Measurements from ENCODE around the gene SNAPC4. TPM values are rescaled to one million over a fixed set of nuclear protein-coding genes. Genes with fewer than 3 reads are reported as not detected.

Gene SNAPC4
- total and polyA plus RNA-seq, 4 donors: 6.8 to 12.4 (median 9.8) TPM

DNA sequence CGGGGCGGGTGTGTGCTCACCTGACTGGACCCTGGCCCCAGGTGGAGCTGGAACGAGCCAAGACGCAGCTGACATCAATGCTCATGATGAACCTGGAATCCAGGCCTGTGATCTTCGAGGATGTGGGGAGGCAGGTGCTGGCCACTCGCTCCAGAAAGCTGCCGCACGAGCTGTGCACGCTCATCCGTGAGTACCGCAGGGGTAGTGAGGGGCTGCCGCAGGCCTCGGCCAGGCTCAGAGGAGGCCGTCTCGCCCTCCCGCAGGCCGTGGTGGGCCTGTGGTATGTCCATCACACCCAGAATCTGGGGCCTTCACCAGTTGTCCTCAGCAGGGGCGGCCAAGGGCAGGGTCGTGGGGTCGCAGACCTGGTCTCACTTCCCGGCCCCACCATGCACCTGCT is 21.8 kb upstream of the SNAPC4 start:
- Histone ChIP-seq H3K9ac (ENCODE audit: insufficient read depth in 1 of 2, low read length in 2 of 2) (no peak overlapping the region), H3K27ac (ENCODE audit: low read depth in 1 of 2, low read length in 1 of 2) (no peak overlapping the region), H3K36me3 (ENCODE audit: control insufficient read depth in 4 of 4, insufficient read depth in 4 of 4, low read length in 4 of 4) (peaks cover 25 to 61% (median 34%) of the 10 kb centered on the region in 4 donors), H3K27me3 (ENCODE audit: control insufficient read depth in 3 of 3, insufficient read depth in 3 of 3, low read length in 2 of 3) (no peaks in the 10 kb centered on the region), H3K4me1 (ENCODE audit: control insufficient read depth in 5 of 5, insufficient read depth in 5 of 5, low read length in 5 of 5) (no peaks in the 10 kb centered on the region), H3K9me3 (ENCODE audit: control insufficient read depth in 4 of 4, insufficient read depth in 3 of 4, low read length in 3 of 4) (no peaks in the 10 kb centered on the region), H3K4me3 (no peak overlapping the region)
- no peak for TF ChIP-seq CTCF (IDR thresholded peaks at IDR 0.05; ENCODE audit: control extremely low read depth, extremely low read depth)
- WGBS, 2 donors: 93 to 96% methylated on average over 21 of the region's 21 CpGs
- DNase-seq (no peak), ATAC-seq (ENCODE audit: insufficient read depth, low FRiP score) (no peak)

DNA sequence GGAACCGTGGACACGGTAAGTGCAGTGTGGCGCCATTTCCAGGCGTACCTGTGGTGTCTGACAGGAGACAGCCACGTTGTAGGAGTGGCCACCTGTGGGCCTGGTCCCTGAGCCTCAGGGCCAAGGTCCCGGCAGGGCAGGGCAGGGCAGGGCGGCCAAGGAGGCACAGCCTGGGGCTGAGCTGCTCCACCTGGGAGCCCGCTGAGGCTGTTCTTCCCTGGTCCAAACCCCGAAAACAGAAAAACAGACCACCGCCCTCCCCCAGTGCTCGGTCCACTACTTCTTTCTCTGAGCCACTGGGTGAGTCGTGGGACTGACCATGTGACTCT is 19.1 kb upstream of the SNAPC4 start:
- Histone ChIP-seq H3K9ac (ENCODE audit: insufficient read depth in 1 of 2, low read length in 2 of 2) (no peak overlapping the region), H3K27me3 (ENCODE audit: control insufficient read depth in 3 of 3, insufficient read depth in 3 of 3, low read length in 2 of 3) (no peaks in the 10 kb centered on the region), H3K36me3 (ENCODE audit: control insufficient read depth in 4 of 4, insufficient read depth in 4 of 4, low read length in 4 of 4) (peaks cover 33 to 76% (median 49%) of the 10 kb centered on the region in 4 donors), H3K4me3 (no peak overlapping the region), H3K9me3 (ENCODE audit: control insufficient read depth in 4 of 4, insufficient read depth in 3 of 4, low read length in 3 of 4) (no peaks in the 10 kb centered on the region), H3K4me1 (ENCODE audit: control insufficient read depth in 5 of 5, insufficient read depth in 5 of 5, low read length in 5 of 5) (no peaks in the 10 kb centered on the region), H3K27ac (ENCODE audit: low read depth in 1 of 2, low read length in 1 of 2) (no peak overlapping the region)
- ATAC-seq (ENCODE audit: insufficient read depth, low FRiP score) (no peak), DNase-seq (no peak)
- TF ChIP-seq CTCF (IDR thresholded peaks at IDR 0.05; ENCODE audit: control extremely low read depth, extremely low read depth): no peak
- WGBS, 2 donors: 95 to 97% methylated on average over 12 of the region's 12 CpGs

GRCh38 chr9:136418182-136419091 is 18.5 kb upstream of the SNAPC4 start:
- ATAC-seq (ENCODE audit: insufficient read depth, low FRiP score): no peak
- Histone ChIP-seq H3K9me3 (ENCODE audit: control insufficient read depth in 4 of 4, insufficient read depth in 3 of 4, low read length in 3 of 4) (no peaks in the 10 kb centered on the region), H3K27me3 (ENCODE audit: control insufficient read depth in 3 of 3, insufficient read depth in 3 of 3, low read length in 2 of 3) (no peaks in the 10 kb centered on the region), H3K36me3 (ENCODE audit: control insufficient read depth in 4 of 4, insufficient read depth in 4 of 4, low read length in 4 of 4) (peaks cover 30 to 76% (median 51%) of the 10 kb centered on the region in 4 donors), H3K9ac (ENCODE audit: insufficient read depth in 1 of 2, low read length in 2 of 2) (no peak overlapping the region), H3K4me1 (ENCODE audit: control insufficient read depth in 5 of 5, insufficient read depth in 5 of 5, low read length in 5 of 5) (no peaks in the 10 kb centered on the region), H3K27ac (ENCODE audit: low read depth in 1 of 2, low read length in 1 of 2) (no peak overlapping the region), H3K4me3 (no peak overlapping the region)
- DNase-seq: no peak
- WGBS, 2 donors: 93 to 97% methylated on average over 48 of the region's 48 CpGs
- no peak for TF ChIP-seq CTCF (IDR thresholded peaks at IDR 0.05; ENCODE audit: control extremely low read depth, extremely low read depth)

All from lung (tissue), 12 donors.